Testis (tissue), 3 donors: ENCODE data around the gene ORC3. TPM values are rescaled to one million over a fixed set of nuclear protein-coding genes. Genes with fewer than 3 reads are reported as not detected.
"Not testable (repeated sequence)": the region's sequence is repeated elsewhere in the genome, so short reads cannot be mapped to it uniquely, and the experiment has no call there.

Experiments used
- DNase-seq: peaks from one replicate; pipeline ENCODE4 v3.0.0-alpha.2; 2019
- H3K27ac ChIP-seq, 2 donors: fragments of 200-600 bp; sonication (generic); one replicate each; pipeline ENCODE4 v1.5.1; 2019
- H3K27me3 ChIP-seq: fragments of 200-600 bp; sonication (generic); one replicate; pipeline ENCODE4 v1.5.1; 2019
- H3K36me3 ChIP-seq: fragments of 200-600 bp; sonication (generic); one replicate; pipeline ENCODE4 v1.5.1; 2017; ENCODE audit warnings: low read depth; ENCODE audit errors: missing control alignments
- H3K4me1 ChIP-seq: fragments of 200-600 bp; sonication (generic); one replicate; pipeline ENCODE4 v1.5.1; 2019
- H3K4me3 ChIP-seq, 2 donors: fragments of 200-600 bp; sonication (generic); one replicate each; pipeline ENCODE4 v1.5.1; 2017 to 2019
- H3K9me3 ChIP-seq: fragments of 200-600 bp; sonication (generic); one replicate; pipeline ENCODE4 v1.5.1; 2017
- CTCF ChIP-seq, 3 experiments: fragments of 450-650 bp in 2 of 3; fragments of 200-600 bp in 1 of 3; sonication (generic) in 1 of 3; IDR thresholded peaks; one replicate each; pipeline ENCODE4 v1.5.1; 2016 to 2019; ENCODE audit warnings: antibody characterized with exemption in 3 of 3, mild to moderate bottlenecking in 2 of 3, moderate library complexity in 1 of 3
- POLR2A ChIP-seq: fragments of 450-650 bp; IDR thresholded peaks from one replicate; pipeline ENCODE4 v1.6.1; 2017; ENCODE audit warnings: antibody characterized with exemption, mild to moderate bottlenecking, moderate library complexity
- WGBS, 2 donors: methylation state at CpG; one replicate each; pipeline ENCODE4 v1.1.5; 2018; 5-methylcytosine and 5-hydroxymethylcytosine counted together
- intact Hi-C: fragments of 100-400 bp; cut with DNase I; formaldehyde crosslinking; loops from one replicate; pipeline ENCODE4 v1.15.1; 2023; ENCODE audit warnings: low total_unique reads
- polyA plus RNA-seq: library from polyadenylated mRNA; stranded (reverse); fragments of 350-450 nt; fragmentation: Illumina TruSeq; extraction: RNeasy Lipid Tissue Mini Kit (QIAGEN cat#74804); gene quantifications from one replicate; pipeline ENCODE4 v1.2.3, GENCODE V29; 2014; ENCODE audit warnings: low read depth, low replicate concordance; ENCODE audit not compliant: insufficient read depth
- total RNA-seq, 2 donors: library from RNA; depleted of rRNA; stranded (reverse); fragments of >200 nt; gene quantifications; one replicate each; pipeline ENCODE4 v1.2.3, GENCODE V29; 2016

The ORC3 gene
- total and polyA plus RNA-seq, 3 donors from 2014 or later, result 38.8 to 50.4 (median 40.5) TPM

GRCh38 chr6:87687296-87687695 lies 97.4 kb downstream of the ORC3 start:
- Histone ChIP-seq H3K4me3 (no peak overlapping the region), H3K27ac (no peak overlapping the region), H3K27me3 (no peaks in the 10 kb centered on the region), H3K36me3 (no peaks in the 10 kb centered on the region), H3K9me3 (no peaks in the 10 kb centered on the region), H3K4me1 (peaks cover 13% of the 10 kb centered on the region)
- intact Hi-C loops, result no loop called here
- 67 to 71% methylated on average over 3 of the region's 3 CpGs for WGBS, 2 donors
- no peak for DNase-seq
- no peak for TF ChIP-seq CTCF (IDR thresholded peaks at IDR 0.05)
- TF ChIP-seq POLR2A, result no peak

- DNase-seq, H3K9me3 ChIP-seq, H3K27ac ChIP-seq, intact Hi-C loops, H3K36me3 ChIP-seq, H3K27me3 ChIP-seq, H3K4me3 ChIP-seq: not testable (repeated sequence)
- H3K4me1 ChIP-seq, result peaks cover 13% of the 10 kb centered on the region
- 83 to 89% methylated on average over 6 to 9 of the region's 9 CpGs for WGBS, 2 donors
These were observed 98.0 kb downstream of the ORC3 start for GRCh38 chr6:87687893-87688292.

GRCh38 chr6:87690441-87690840 lies 100.5 kb downstream of the ORC3 start:
- Histone ChIP-seq H3K4me3 (no peak overlapping the region), H3K27ac (no peak overlapping the region), H3K36me3 (no peaks in the 10 kb centered on the region), H3K27me3 (no peaks in the 10 kb centered on the region), H3K9me3 (no peaks in the 10 kb centered on the region), H3K4me1 (peaks cover 22% of the 10 kb centered on the region)
- no peak for TF ChIP-seq POLR2A
- TF ChIP-seq CTCF (IDR thresholded peaks at IDR 0.05), result no peak
- intact Hi-C loops, result no loop called here
- DNase-seq, result no peak
- WGBS, 2 donors, result 71 to 72% methylated on average over 3 of the region's 3 CpGs

- TF ChIP-seq CTCF (IDR thresholded peaks at IDR 0.05), result no peak
- no peak for TF ChIP-seq POLR2A
- no peak for DNase-seq
- intact Hi-C loops, result no loop called here
- Histone ChIP-seq H3K36me3 (no peaks in the 10 kb centered on the region), H3K27ac (peak overlapping the region in 1 of 2 donors; percentile 66), H3K4me3 (no peak overlapping the region), H3K4me1 (peaks cover 28% of the 10 kb centered on the region), H3K9me3 (no peaks in the 10 kb centered on the region), H3K27me3 (no peaks in the 10 kb centered on the region)
- 62 to 63% methylated on average over 2 of the region's 2 CpGs for WGBS, 2 donors
These were observed 102.2 kb downstream of the ORC3 start for GRCh38 chr6:87692086-87692485.

- WGBS, 2 donors, result 88 to 90% methylated on average over 12 of the region's 12 CpGs
- H3K9me3 ChIP-seq, DNase-seq, H3K36me3 ChIP-seq, H3K4me3 ChIP-seq, H3K27me3 ChIP-seq, intact Hi-C loops, H3K27ac ChIP-seq: not testable (repeated sequence)
- H3K4me1 ChIP-seq, result peaks cover 19% of the 10 kb centered on the region
These were observed 106.9 kb downstream of the ORC3 start for GRCh38 chr6:87696817-87697216.
